Stimulated activated memory B cell treated with anti-CD40 and anti-IgM and Interleukin-4, amounts not matched to agents 10 μg/mL and 1 μg/mL and 100 μg/mL, for 72 hours (primary cell): ENCODE data around the gene NPDC1.

Experiments
- ATAC-seq: fragments of 150-1000 bp; cut with Tn5 transposase; 2 replicates; pipeline ENCODE4 v1.10.0; 2021
- H3K27ac Mint-ChIP-seq: one replicate; pipeline ENCODE4 v1.8.0; 2022; ENCODE audit warnings: mild to moderate bottlenecking, mixed read lengths
- H3K27me3 Mint-ChIP-seq: one replicate; pipeline ENCODE4 v1.8.0; 2022; ENCODE audit warnings: mixed read lengths
- H3K36me3 Mint-ChIP-seq: one replicate; pipeline ENCODE4 v1.8.0; 2022; ENCODE audit warnings: mixed read lengths
- H3K4me1 Mint-ChIP-seq: one replicate; pipeline ENCODE4 v1.8.0; 2022; ENCODE audit warnings: mixed read lengths
- H3K4me3 Mint-ChIP-seq: one replicate; pipeline ENCODE4 v1.8.0; 2022; ENCODE audit warnings: mild to moderate bottlenecking, moderate library complexity, mixed read lengths
- H3K9me3 Mint-ChIP-seq: one replicate; pipeline ENCODE4 v1.8.0; 2022; ENCODE audit warnings: mixed read lengths

The NPDC1 gene

DNA sequence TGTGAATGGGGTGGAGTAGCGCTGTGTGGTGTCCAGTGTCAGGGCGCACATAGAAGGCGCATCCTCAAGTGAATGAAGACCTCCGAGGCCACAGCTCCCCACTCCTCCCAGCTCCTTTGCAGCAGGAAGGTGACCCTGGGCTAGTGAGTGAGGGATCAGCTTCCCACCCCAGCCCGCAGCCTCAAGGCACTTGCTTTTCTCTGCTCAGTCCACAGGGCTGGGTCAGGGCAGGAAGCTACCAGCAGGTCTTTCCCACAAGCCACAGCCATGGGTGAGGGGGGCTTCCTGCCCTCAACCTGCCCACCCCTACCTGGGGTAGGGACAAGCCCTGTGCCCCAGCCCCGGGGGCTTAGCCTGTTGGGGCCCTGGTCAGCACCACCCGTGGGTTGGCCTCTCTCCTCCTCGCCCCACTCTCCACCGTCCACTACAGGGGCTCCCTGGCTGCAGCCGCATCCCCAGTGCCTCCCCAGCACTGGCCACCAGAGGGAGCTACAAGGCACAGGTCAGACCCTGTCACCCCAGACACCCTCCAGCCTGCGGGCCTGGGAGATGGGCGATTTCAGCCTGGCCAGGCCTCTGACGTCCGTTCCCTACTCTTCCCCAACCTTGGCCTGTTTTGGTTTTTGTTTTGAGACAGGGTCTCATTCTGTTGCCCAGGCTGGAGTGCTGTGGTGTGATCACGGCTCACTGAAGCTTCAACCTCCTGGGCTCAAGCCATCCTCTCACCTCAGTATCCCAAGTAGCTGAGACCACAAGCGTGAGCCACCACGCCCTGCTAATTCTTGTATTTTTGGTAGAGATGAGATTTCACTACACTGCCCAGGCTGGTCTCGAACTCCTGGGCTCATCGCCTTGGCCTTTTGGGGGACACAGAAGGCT, 16.7 kb downstream of the NPDC1 start:
- no peaks in the 10 kb centered on the region for H3K36me3 Mint-ChIP-seq
- H3K9me3 Mint-ChIP-seq = no peaks in the 10 kb centered on the region
- ATAC-seq = peak; percentile 51
- H3K4me3 Mint-ChIP-seq = peak overlapping the region; percentile 83
- H3K27ac Mint-ChIP-seq = peak overlapping the region; percentile 92
- H3K27me3 Mint-ChIP-seq = no peaks in the 10 kb centered on the region
- H3K4me1 Mint-ChIP-seq = peaks cover 77% of the 10 kb centered on the region

DNA sequence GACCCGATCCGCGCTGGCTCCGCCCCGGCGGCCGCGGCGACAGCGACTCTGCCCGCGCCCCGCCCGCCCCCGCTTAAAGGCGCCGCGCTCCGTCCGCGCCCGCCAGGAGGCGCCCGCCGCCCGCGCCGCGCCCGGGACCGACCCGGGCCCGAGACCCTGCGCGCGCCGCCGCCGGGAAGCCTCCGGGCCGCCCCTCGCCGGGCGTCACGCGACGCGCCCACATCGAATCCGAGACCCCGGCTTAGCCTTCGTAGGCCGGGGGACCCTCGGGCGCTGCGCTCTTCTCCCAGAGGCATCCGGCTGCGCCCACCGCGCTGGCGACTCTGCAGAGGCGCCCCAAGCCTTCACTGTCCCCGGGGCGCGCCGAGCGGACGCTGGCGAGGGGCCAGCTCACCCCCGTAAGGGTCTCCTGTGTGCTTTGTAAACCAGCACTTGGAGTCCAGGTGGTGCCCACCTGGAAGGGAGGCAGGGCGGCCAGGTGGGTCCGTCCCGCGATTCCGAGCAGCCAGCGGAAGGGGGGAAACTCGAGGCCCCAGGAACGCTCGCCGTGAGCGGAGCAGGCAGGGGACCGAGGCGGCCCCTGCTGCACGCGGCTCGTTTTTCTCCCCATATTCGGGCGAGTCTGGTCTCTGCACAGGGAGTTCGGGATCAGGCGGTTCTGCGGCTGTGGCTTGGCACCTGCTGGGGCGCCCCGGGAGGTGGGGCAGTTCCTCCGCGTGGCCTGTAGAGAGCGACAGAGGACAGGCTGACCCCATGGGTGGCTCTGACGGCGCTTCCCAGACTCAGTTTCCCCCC, 17.5 kb downstream of the NPDC1 start:
- H3K4me1 Mint-ChIP-seq = peaks cover 68% of the 10 kb centered on the region
- no peaks in the 10 kb centered on the region for H3K27me3 Mint-ChIP-seq
- no peaks in the 10 kb centered on the region for H3K36me3 Mint-ChIP-seq
- peak; percentile 53 for ATAC-seq
- H3K9me3 Mint-ChIP-seq = no peaks in the 10 kb centered on the region
- peak overlapping the region; percentile 83 for H3K4me3 Mint-ChIP-seq
- peak overlapping the region; percentile 92 for H3K27ac Mint-ChIP-seq

DNA sequence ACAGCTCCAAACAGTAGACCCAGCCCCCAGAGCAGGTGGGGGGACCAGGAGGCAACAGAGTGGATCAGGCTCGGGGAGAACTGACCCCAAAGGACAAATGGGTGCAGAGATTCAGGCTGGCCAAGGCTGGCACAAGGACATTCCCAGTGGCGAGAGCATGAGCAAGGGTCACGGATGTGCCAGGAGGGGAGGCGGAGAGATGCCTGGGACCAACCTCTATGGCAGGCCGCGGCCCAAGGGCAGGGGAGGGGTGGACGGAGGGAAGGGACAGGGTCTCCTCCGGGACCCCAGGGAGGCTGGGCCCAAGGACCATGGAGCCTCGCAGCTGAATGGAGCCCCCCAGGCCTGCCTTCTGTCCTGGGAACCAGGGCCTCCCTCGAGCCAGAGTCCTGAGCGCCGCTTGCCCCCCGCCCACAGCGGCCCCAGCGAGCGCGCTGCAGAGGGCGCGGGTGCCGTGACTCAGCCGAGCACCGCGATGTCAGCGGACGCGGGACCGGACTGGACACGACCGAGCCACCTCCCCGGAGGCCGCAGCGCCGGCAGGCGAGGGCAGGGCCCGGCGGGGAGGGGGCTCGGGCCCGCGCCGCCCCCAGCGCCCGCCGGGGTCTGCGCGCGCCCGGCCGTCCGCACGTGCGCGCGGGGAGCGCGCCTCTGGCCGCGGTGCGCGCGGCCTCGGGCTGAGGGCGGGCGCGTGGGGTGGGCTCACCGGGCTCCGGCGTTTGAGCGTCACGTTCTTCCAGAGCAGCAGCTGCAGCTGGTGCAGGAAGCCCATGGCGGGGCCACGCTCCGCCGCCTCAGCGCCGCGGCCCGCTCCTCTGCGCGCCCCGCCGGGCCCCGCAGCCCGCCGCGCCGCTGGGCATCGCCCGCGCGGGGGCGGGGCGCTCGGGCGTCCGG, 18.4 kb downstream of the NPDC1 start, which contains the start of gene ABCA2:
ABCA2 (minus strand) TSS at position 869 of the 894 bp plus-strand sequence; CDS start at position 772, 97 bp downstream.
- H3K27ac Mint-ChIP-seq = peak within 1 kb of the TSS; percentile 92
- ATAC-seq = no peak
- no peaks in the 10 kb centered on the region for H3K9me3 Mint-ChIP-seq
- no peaks in the 10 kb centered on the region for H3K27me3 Mint-ChIP-seq
- H3K4me3 Mint-ChIP-seq = peak within 1 kb of the TSS; percentile 83
- H3K36me3 Mint-ChIP-seq = no peaks in the 10 kb centered on the region
- H3K4me1 Mint-ChIP-seq = peaks cover 60% of the 10 kb centered on the region

DNA sequence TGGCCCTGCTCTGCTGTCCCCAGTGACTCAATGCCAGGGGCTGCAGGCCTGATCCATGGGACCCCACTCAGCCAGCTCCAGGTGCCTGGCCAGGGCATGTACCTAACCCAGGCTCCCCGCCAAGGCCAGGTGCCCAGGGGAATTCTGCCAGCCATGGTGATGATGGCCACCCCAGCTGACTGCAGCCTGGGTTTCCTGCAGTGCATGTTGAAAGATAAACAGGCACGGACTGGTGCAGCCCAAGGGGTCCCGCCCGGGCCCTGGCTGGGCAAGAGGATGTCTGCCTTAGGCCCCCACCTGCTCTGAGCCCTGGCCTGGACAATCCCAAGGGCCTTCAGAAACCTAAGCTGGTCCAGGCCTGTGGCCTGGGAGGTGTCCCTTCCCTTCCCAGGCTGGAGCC, 19.1 kb downstream of the NPDC1 start:
- no peaks in the 10 kb centered on the region for H3K36me3 Mint-ChIP-seq
- peaks cover 3% of the 10 kb centered on the region for H3K9me3 Mint-ChIP-seq
- H3K4me1 Mint-ChIP-seq = peaks cover 52% of the 10 kb centered on the region
- H3K27ac Mint-ChIP-seq = no peak overlapping the region
- no peak for ATAC-seq
- H3K4me3 Mint-ChIP-seq = peak overlapping the region; percentile 76
- no peaks in the 10 kb centered on the region for H3K27me3 Mint-ChIP-seq

DNA sequence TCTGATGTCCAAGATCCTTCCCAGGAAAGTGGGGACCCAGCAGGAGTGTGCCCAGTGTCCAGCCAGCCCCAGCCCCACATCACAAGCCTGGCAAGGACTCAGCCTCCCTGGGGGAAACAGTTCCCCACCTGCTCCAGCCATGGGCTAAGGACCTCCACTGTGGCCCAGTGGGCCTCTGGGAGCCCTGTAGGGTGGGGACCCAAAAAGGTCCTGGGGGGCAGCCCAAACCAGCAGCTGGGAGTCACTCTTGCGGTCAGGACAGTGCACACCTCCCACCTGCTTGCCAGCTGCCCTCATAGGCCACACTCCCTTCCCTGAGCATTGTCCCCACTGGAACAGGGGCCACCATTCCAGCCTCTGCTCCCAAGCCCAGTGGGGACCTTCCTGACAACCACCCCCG, 19.6 kb downstream of the NPDC1 start:
- ATAC-seq = no peak
- Mint-ChIP-seq H3K27ac (no peak overlapping the region), H3K4me3 (no peak overlapping the region)

DNA sequence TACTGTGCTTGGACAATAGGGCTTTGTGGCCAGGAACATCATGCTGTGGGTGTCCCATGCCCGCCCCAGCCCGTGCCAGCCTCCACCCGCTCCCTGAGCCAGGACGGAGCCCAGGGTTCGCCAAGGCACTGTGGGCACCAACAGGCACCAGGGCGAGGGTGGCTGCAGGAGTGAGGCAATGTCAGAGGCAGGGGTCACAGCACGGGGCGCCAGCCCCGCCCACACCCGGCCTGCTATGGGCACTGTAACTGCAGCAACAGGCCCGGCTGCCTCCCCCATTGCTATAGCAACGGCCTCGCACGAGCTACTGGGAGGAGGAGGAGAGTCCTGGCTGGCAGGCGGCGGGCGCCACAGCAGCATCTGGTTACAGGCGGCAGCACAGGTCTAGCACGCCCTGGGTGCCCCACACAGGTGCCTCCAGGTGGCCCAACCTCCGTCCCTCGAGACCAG, 20.4 kb downstream of the NPDC1 start:
- peaks cover 5% of the 10 kb centered on the region for H3K9me3 Mint-ChIP-seq
- H3K27ac Mint-ChIP-seq = no peak overlapping the region
- ATAC-seq = peak; percentile 46
- no peaks in the 10 kb centered on the region for H3K36me3 Mint-ChIP-seq
- no peak overlapping the region for H3K4me3 Mint-ChIP-seq
- no peaks in the 10 kb centered on the region for H3K27me3 Mint-ChIP-seq
- peaks cover 43% of the 10 kb centered on the region for H3K4me1 Mint-ChIP-seq

More for the DNA sequence above, 19.6 kb downstream of the NPDC1 start:
- Mint-ChIP-seq H3K9me3 (peaks cover 5% of the 10 kb centered on the region), H3K27me3 (no peaks in the 10 kb centered on the region), H3K36me3 (no peaks in the 10 kb centered on the region), H3K4me1 (peaks cover 49% of the 10 kb centered on the region)

DNA sequence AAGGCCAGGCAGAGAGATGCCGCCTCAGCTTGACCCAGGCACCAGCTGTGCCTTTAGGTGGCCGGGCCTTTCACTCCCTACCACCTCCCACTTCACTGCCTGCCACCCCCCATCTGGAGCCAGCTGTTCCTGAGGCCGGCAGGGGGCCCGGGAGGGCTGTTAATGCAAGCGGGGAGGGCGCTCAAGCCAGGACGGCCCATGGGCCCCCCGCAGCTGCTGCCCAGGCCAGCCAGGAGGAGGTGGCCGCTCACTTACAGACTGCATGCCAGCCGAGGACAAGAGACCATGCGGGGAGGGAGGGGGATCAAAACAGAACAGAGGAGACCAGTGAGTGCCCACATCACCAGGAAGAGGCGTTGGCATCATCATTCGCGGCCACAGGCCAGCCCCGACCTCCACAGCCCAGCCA, 22.4 kb downstream of the NPDC1 start:
- H3K4me1 Mint-ChIP-seq = peaks cover 24% of the 10 kb centered on the region

DNA sequence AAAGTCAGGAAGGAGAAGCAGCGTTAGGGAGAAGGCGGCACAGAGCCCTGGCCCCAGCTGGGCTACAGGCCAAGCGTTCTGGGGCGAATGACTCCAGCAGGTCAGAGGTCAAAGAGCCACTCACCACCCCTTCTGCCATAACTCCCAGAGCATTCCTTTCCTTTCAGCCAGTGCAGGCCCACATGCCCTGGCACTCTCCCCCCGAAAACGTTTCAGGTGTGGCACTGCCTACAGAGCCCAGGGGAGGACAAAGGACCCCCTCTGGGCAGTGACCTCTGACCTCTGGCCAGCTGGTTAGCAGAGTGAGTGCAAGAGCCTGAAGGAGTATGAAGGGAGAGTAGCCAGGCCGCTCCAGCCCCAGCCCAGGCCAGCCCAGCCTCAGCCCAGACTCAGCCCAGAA, 22.8 kb downstream of the NPDC1 start:
- Mint-ChIP-seq H3K4me3 (no peak overlapping the region), H3K27me3 (no peaks in the 10 kb centered on the region), H3K36me3 (no peaks in the 10 kb centered on the region), H3K27ac (no peak overlapping the region), H3K4me1 (peaks cover 22% of the 10 kb centered on the region), H3K9me3 (peaks cover 5% of the 10 kb centered on the region)
- no peak for ATAC-seq

More for the DNA sequence above, 22.4 kb downstream of the NPDC1 start:
- Mint-ChIP-seq H3K4me3 (no peak overlapping the region), H3K36me3 (no peaks in the 10 kb centered on the region), H3K27ac (no peak overlapping the region), H3K27me3 (no peaks in the 10 kb centered on the region), H3K9me3 (peaks cover 5% of the 10 kb centered on the region)
- no peak for ATAC-seq

DNA sequence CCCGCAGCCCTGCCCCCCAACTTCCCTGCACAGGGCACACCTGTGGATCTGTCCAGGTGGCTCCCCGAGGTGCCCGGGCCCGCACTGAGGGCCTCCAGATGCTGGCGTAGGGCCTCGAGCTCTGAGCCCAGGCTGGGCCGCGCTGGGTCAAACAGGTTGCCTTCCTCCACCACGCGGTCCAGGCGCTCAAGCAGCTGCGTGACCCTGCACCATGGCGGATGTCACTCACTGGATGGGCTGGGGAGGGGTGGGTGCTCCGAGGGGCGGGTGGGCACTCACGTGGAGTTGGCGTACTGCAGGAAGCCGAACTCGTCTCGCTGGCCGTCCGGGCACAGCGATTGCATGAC, 23.3 kb downstream of the NPDC1 start:
- Mint-ChIP-seq H3K27me3 (no peaks in the 10 kb centered on the region), H3K4me1 (peaks cover 22% of the 10 kb centered on the region), H3K27ac (no peak overlapping the region), H3K4me3 (no peak overlapping the region), H3K36me3 (no peaks in the 10 kb centered on the region), H3K9me3 (peaks cover 5% of the 10 kb centered on the region)
- ATAC-seq = no peak

DNA sequence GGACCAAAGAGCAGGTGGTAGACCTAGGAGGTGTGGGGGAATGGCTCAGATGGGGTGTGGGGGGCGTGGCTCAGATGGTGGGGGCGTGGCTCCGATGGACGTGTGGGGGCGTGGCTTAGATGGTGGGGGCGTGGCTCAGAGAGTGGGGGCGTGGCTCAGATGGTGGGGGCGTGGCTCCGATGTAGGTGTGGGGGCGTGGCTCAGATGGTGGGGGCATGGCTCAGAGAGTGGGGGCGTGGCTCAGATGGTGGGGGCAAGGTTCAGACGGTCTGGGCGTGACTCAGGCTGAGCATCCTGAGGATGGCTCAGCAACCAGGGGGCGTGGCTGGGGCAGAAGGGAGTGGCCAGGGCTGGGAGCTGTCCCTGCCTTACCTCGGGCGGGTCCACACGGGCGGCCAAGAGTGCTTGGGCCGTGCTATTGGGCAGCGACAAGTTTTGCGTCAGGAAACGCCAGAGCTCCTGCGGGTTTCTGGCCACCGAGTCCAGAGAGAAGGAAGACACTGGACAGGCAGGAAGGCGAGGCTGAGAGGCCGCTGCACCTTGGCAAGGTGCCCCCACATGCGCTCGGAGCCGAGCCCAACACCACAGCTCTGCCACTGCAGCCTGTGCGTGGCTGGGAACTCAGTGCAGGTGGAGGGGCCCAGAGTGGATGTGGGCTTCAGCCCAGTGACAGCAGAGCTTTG, 23.9 kb downstream of the NPDC1 start:
- Mint-ChIP-seq H3K4me1 (peaks cover 19% of the 10 kb centered on the region), H3K4me3 (no peak overlapping the region), H3K27ac (no peak overlapping the region), H3K36me3 (no peaks in the 10 kb centered on the region), H3K9me3 (peaks cover 5% of the 10 kb centered on the region), H3K27me3 (no peaks in the 10 kb centered on the region)
- ATAC-seq = peak; percentile 26

DNA sequence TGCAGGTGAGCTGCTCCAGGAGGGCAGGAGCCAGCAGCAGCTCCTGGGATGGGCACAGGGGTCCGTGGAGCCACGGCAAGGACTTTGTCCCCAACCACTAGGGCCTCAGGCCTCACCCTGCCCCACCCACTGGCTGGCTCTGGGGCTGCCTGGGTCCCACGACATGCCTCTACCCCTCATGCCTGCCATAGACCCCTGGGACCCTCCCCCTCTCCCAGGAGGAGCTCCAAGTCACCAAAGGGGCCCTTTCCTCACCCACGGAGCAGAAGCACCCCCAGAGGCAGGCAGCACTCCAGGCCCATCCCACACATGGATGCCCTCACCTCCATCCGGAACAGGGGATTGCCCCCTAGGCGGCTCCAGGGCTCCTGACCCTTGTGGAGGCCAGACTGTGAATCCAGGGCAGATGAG, 24.4 kb downstream of the NPDC1 start:
- Mint-ChIP-seq H3K36me3 (no peaks in the 10 kb centered on the region), H3K27me3 (no peaks in the 10 kb centered on the region), H3K4me1 (peaks cover 13% of the 10 kb centered on the region), H3K4me3 (no peak overlapping the region), H3K9me3 (peaks cover 5% of the 10 kb centered on the region), H3K27ac (no peak overlapping the region)
- no peak for ATAC-seq

DNA sequence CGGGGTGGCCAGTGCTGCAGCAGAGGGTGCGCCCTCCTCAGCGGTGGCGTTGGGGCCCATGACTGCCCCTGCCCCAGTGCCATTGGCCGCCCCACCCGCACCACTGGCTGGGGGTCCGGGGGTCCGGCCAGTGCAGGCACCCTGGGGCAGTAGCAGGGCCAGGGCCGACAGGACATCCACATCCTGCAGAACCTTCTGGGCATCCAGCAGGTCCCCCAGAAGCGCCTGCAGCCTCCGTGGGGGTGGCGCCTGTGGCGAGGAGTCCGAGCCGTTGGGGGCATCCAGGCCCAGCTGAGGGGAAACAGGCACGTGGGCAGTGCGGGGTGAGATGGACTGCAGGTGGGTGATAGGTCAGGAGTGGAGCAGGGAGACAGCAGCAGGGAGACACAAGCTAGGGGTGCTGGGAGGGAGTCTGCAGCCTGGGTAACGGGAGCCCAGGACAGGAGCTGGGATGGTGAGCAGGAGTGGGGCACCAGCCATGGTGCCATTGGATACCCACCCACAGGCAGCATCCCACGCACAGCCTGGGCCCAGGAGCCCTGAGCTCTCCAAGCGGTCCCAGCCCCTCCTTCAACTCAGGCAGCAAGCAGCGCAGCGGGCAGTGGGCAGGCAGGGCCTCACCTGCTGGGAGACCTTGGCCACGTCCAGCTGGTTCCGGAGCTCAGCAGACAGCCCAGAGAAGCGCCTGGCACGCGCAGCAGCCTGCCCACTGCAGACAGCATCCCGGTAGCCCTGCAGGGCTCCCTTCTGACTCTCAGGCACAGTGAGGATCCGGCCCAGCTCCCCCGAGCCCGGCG, 25.0 kb downstream of the NPDC1 start:
- peaks cover 7% of the 10 kb centered on the region for H3K4me1 Mint-ChIP-seq

DNA sequence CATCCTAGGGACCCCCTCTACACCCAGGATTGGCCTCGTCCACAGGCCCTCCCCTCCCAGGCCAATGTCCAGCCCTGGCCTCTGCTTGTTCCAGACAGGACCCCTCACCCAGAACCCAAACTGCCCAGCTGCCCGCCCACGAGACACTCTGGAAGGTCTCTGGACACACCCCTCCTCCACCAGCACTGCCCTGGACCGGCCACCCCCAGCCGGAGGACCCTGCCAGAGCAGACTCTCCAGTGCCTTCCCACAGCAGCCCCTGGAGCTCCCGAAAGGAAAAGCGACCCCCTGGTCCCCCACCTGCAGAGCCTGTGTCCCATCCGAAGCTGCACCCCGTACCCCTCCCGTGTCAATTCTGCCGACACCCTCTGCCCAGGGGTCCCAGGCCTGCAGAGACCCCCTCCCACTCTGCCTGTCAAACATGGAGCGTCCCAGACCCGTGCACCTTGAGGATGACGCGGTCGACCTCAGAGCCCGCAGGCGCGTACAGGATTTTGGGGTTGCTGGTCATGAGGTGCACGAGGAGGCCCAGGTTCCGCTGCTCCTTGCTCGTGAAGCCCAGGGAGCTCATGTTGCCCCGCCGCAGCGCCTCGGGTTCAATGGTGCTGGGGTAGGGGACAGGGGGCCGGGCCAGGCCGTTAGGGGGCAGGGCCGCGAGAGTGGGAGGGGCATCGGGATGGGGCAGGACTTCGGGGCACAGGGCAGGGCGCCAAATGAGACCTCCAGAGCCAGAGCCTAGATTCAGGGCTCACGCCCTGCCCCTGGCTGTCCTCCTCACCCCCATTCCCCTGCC, 25.9 kb downstream of the NPDC1 start:
- H3K27me3 Mint-ChIP-seq = no peaks in the 10 kb centered on the region
- no peaks in the 10 kb centered on the region for H3K4me1 Mint-ChIP-seq
- peaks cover 5% of the 10 kb centered on the region for H3K9me3 Mint-ChIP-seq
- no peak for ATAC-seq
- no peak overlapping the region for H3K4me3 Mint-ChIP-seq
- no peaks in the 10 kb centered on the region for H3K36me3 Mint-ChIP-seq
- no peak overlapping the region for H3K27ac Mint-ChIP-seq

More for the DNA sequence above, 25.0 kb downstream of the NPDC1 start:
- Mint-ChIP-seq H3K27me3 (no peaks in the 10 kb centered on the region), H3K27ac (no peak overlapping the region), H3K4me3 (no peak overlapping the region), H3K36me3 (no peaks in the 10 kb centered on the region), H3K9me3 (peaks cover 5% of the 10 kb centered on the region)
- no peak for ATAC-seq
